ENCODE data around the gene MSRB3.

Gene MSRB3

DNA sequence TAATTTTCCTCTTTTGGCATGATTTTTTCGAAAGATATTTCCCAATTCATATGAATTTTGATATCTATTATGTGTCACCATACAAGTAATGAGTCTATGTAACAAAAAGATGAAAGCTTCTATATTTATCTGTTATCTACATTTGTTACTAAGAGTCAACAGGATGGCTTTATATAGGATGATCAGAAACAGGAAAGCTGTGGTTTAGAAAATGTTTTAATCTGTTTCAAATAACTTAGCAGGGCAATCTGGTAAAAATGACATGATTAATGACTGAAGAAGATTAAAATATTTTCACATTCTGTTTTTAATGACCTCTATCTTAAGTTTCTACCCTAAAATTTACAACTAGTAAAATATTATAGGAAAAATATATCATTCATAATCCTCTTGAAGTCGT is 105.8 kb downstream of the MSRB3 start:
- TF ChIP-seq, protein P1, sequence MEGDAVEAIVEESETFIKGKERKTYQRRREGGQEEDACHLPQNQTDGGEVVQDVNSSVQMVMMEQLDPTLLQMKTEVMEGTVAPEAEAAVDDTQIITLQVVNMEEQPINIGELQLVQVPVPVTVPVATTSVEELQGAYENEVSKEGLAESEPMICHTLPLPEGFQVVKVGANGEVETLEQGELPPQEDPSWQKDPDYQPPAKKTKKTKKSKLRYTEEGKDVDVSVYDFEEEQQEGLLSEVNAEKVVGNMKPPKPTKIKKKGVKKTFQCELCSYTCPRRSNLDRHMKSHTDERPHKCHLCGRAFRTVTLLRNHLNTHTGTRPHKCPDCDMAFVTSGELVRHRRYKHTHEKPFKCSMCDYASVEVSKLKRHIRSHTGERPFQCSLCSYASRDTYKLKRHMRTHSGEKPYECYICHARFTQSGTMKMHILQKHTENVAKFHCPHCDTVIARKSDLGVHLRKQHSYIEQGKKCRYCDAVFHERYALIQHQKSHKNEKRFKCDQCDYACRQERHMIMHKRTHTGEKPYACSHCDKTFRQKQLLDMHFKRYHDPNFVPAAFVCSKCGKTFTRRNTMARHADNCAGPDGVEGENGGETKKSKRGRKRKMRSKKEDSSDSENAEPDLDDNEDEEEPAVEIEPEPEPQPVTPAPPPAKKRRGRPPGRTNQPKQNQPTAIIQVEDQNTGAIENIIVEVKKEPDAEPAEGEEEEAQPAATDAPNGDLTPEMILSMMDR (IDR thresholded peaks at IDR 0.05; ENCODE audit: control insufficient read depth, extremely low read depth, insufficient read depth) = no peak
- no peak for DNase-seq (ENCODE audit: low read depth)
- no peak overlapping the region for H3K4me3 ChIP-seq (ENCODE audit: low read depth, low read length)

DNA sequence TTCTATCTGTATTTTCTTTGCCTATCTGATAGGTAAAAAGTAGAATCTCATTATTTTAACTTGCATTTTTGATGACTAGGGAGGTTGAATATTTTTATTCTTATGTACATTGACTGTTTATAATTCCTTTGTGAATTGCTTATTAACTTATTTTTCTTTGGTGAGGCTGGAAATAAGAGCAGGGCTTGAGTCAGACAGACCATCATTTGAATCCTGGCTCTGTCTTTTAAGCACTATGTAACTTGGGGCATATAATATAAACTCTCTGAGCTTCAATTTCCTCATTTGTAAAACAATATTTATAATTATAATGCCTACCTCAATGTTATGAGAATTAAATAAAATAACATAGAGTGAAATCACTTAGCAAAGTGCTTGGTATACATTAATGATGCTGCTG is 108.9 kb downstream of the MSRB3 start:
- no peak overlapping the region for H3K4me3 ChIP-seq (ENCODE audit: low read depth, low read length)
- TF ChIP-seq, protein P1 (IDR thresholded peaks at IDR 0.05; ENCODE audit: control insufficient read depth, extremely low read depth, insufficient read depth) = no peak
- DNase-seq (ENCODE audit: low read depth) = no peak

DNA sequence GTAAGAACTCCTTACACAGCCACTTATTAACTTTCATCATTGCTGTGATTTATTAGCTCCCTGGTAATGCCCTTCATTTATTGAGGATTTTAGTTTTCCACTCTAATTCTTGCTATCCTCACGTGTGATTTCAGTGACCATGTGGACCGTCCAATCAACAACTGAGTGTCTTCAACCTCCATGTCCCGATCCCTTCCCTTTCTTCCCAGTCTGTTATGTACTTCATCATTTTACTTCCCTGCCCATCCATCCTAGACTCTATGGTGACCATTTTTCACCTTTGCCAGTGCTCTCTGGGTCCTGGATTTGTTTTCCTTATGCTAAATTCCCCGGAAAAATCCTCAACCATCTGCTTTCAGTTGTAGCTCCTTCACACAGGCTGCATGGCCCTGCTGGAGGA is 111.0 kb downstream of the MSRB3 start:
- TF ChIP-seq, protein P1 (IDR thresholded peaks at IDR 0.05; ENCODE audit: control insufficient read depth, extremely low read depth, insufficient read depth) = no peak
- DNase-seq (ENCODE audit: low read depth) = no peak
- H3K4me3 ChIP-seq (ENCODE audit: low read depth, low read length) = no peak overlapping the region

DNA sequence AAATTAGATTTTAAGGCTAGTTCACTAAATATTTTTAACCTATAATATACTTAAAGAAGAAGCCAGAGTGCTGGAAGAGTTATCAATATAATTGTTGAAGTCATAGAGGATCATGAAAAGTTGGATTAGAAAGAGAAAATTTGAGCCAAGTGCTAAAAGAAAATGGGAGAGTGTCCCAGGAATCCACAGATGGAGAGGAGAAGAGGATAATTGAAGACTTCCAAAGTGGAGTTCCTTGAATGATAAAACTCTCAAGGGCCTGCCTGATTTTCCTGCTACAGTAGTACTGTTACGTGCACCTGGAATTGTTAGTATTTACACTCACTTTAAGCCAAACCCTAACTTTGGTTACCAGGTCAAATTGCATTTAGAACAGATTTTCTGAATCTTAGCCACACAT is 113.2 kb downstream of the MSRB3 start:
- no peak overlapping the region for H3K4me3 ChIP-seq (ENCODE audit: low read depth, low read length)
- TF ChIP-seq, protein P1 (IDR thresholded peaks at IDR 0.05; ENCODE audit: control insufficient read depth, extremely low read depth, insufficient read depth) = no peak
- DNase-seq (ENCODE audit: low read depth) = no peak

DNA sequence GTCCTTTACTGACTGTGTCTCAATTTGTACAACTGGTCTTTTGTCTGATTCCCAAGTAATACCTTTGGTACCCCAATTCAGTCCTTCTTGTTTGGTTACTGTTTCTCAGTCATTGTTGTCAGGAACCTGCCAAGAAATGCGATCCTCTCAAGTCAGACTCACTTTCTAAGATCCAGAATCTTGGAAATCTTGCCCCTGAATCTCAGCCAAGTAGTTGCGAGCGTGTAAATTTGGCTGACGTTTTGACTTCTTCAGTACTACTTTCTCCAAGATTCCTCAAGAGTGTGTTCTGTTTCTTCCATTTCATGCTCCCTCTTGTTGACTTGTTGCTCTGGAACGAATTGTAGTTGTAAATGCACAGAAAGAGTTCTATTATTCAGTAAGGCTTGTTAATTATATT is 114.0 kb downstream of the MSRB3 start:
- H3K4me3 ChIP-seq (ENCODE audit: low read depth, low read length) = no peak overlapping the region
- DNase-seq (ENCODE audit: low read depth) = no peak
- TF ChIP-seq, protein P1 (IDR thresholded peaks at IDR 0.05; ENCODE audit: control insufficient read depth, extremely low read depth, insufficient read depth) = no peak

DNA sequence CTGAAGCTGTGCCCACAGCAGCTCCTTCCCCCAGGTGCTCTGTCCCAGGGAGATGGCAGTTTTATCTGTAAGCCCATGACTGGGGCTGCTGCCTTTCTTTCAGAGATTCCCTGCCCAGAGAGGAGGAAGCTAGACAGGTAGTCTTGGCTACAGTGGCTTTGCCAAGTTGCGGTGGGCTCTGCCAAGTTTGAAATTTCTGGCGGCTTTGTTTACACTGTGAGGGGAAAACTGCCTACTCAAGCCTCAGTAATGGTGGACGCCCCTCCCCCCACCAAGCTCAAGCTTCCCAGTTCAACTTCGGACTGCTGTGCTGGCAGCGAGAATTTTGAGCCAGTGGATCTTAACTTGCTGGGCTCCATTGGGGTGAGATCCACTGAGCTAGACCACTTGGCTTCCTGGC is 124.7 kb downstream of the MSRB3 start:
- no peak overlapping the region for H3K4me3 ChIP-seq (ENCODE audit: low read depth, low read length)
- no peak for DNase-seq (ENCODE audit: low read depth)
- TF ChIP-seq, protein P1 (IDR thresholded peaks at IDR 0.05; ENCODE audit: control insufficient read depth, extremely low read depth, insufficient read depth) = no peak

DNA sequence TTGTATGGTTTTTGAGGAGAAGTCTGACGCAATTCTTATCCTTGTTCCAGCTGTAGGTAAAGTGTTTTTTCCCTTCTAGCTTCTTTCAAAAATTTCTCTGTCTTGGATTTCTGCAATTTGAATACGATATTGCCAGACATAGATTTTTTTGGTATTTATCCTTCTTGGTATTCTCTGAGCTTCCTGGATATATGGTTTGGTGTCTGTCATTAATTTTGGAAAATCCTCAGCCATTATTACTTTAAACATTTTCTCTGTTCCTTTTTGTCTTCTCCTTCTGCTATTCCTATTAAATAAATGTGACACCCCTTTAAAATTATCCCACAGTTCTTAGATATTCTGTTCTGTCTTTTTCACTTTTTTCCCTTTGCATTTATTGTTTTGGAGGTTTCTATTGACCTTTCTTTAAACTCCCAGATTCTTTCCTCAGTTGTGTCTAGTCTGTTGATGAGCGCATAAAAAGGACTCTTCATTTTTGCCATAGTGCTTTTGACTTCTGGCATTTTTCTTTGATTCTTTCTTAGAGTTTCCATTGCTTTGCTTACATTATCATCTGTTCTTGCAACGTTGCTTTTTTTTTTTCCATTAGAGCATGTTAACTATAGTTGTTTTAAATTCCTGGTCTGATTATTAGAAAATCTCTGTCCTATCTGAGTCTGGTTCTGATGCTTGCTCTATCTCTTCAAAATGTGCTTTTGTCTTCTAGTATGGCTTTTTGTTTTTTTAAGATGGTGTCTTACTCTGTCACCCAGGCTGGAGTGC is 129.1 kb downstream of the MSRB3 start:
- H3K4me3 ChIP-seq (ENCODE audit: low read depth, low read length) = no peak overlapping the region
- no peak for DNase-seq (ENCODE audit: low read depth)
- TF ChIP-seq, protein P1 (IDR thresholded peaks at IDR 0.05; ENCODE audit: control insufficient read depth, extremely low read depth, insufficient read depth) = no peak
